Retinal pigment epithelial cell (primary cell): Measurements from ENCODE around the gene COL5A2.

Experiments used
- DNase-seq: peaks from one replicate; pipeline ENCODE4 v3.0.0-alpha.2; 2010; ENCODE audit warnings: low read depth
- H3K4me3 ChIP-seq: 2 replicates; pipeline ENCODE4 v1.5.1; 2011; ENCODE audit warnings: mild to moderate bottlenecking, low read length, control low read depth, moderate library complexity
- CTCF ChIP-seq: conservative IDR thresholded peaks from 2 replicates; pipeline ENCODE4 v1.5.1; 2011; ENCODE audit warnings: low read depth, low read length, control low read depth, inconsistent platforms

COL5A2 gene

DNA sequence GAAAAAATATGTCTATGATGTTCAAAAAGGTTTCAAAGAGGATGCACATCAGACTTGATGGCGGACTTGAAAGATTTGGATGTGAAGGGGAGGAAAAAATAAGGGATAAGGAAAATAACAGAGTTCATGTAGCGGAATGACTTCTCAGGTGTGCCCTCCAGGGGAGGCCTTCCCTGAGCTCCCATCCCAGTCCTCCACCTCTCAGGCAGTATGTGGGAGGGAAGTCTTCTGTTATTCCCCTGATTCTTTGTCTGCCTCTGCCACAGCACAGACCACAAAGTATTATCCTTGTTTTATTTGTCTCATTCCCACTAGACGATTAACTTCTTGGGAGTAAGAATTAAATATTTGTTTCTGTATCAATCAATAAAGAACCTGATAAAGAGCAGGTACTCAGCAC, 17.7 kb downstream of the COL5A2 start:
- TF ChIP-seq CTCF = no peak
- DNase-seq = no peak
- H3K4me3 ChIP-seq = no peak overlapping the region

DNA sequence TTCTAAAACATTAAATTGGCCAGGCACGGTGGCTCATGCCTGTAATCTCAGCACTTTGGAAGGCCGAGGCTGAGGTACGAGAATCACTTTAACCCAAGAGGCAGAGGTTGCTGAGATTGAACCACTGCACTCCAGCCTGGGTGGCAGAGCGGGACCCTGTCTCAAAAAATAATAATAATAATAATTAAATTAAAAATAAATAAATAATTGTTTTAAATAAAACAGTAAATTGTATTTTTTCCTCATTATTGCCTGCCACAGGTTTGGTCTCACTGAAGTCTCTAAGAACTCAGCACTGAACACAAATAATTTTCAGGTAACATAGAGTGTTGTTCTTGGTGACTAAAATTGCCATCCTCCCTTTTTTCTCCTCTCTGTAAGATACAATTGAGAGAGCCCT, 19.8 kb downstream of the COL5A2 start:
- TF ChIP-seq CTCF = no peak
- no peak overlapping the region for H3K4me3 ChIP-seq
- no peak for DNase-seq

GRCh38 chr2:189159273-189159672, 20.3 kb downstream of the COL5A2 start:
- no peak overlapping the region for H3K4me3 ChIP-seq
- no peak for TF ChIP-seq CTCF
- DNase-seq = no peak

DNA sequence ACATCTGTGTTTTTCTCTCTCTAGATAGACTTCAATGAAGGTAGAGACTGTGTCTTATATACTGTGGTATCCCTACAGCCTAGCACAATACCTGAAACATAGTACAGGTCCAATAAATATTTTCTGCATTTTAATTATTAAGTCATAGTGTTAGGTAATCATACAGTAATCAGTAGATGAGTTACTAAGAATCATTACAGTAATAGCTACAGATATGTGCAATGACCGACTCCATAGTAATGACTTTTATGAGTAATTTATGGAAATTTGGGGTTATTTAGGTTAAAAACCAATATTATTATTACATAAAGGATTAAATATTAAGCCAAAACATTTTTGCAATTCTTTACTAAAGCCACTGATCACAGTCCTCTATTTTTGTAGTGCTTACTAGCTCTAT, 21.6 kb downstream of the COL5A2 start:
- TF ChIP-seq CTCF = no peak
- H3K4me3 ChIP-seq = no peak overlapping the region
- no peak for DNase-seq

GRCh38 chr2:189157456-189157855, 22.1 kb downstream of the COL5A2 start:
- TF ChIP-seq CTCF = no peak
- DNase-seq = no peak

DNA sequence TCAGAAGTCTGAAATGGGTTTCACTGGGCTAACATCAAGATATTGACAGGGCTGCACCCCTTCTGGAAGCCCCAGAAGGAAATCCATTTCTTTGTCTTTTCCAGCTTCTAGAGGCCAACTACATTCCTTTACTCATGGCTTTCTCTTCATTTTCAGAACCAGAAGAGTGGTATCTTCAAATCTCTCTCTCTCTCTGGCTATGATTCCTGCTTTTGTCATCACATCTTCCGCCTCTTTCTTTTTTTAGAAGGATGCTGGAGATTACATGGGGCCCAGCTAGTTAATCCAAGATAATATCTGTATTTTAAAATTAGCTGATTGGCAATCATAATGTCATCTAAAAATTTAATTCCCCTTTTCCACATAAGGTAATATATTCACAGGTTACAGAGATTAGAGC, 23.8 kb downstream of the COL5A2 start:
- no peak overlapping the region for H3K4me3 ChIP-seq
- no peak for TF ChIP-seq CTCF

More at GRCh38 chr2:189157456-189157855, 22.1 kb downstream of the COL5A2 start:
- no peak overlapping the region for H3K4me3 ChIP-seq

DNA sequence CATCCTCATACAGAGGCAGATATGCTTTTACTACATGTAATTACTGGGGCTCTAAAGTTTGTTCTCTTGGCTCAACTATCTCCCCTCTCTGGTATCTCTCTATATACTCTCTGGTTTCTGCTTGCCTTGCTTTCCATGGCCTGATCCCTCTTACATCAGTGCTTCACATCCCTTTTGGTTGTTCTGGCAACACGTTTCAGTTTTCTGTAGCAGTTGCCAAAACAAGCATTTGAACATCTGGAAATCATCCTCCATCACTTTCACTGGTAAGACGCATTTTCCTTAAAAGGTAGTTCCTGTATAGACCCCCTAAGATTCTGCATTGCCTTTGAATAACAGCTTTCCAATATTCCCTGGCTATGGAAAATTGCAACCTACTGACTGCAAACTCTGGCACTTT, 25.9 kb downstream of the COL5A2 start:
- no peak for DNase-seq
- no peak overlapping the region for H3K4me3 ChIP-seq
- TF ChIP-seq CTCF = no peak

More for the DNA sequence above, 23.8 kb downstream of the COL5A2 start:
- DNase-seq = no peak
